HL-60 (cell line): ENCODE data around the gene CDS2.

Experiments
- DNase-seq, 2 experiments: peaks; one replicate each; pipeline ENCODE4 v3.0.0-alpha.2; 2010 to 2020; ENCODE audit warnings: low read depth in 1 of 2, low spot score in 1 of 2
- H3K27ac ChIP-seq: fragments of 250-450 bp; sonication (Bioruptor Pico); replicated peaks from 2 replicates; pipeline ENCODE4 v1.5.1; 2020; ENCODE audit warnings: mild to moderate bottlenecking, moderate library complexity
- H3K27me3 ChIP-seq: fragments of 250-450 bp; sonication (Bioruptor Pico); 2 replicates; pipeline ENCODE4 v1.5.1; 2021; ENCODE audit warnings: mild to moderate bottlenecking, moderate library complexity; ENCODE audit not compliant: insufficient read depth, poor library complexity, severe bottlenecking
- H3K4me3 ChIP-seq: replicated peaks from 2 replicates; pipeline ENCODE4 v1.5.1; 2011; ENCODE audit warnings: mild to moderate bottlenecking, control low read depth, low read length; ENCODE audit not compliant: insufficient read depth
- GABPA ChIP-seq: IDR thresholded peaks from 2 replicates; pipeline ENCODE4 v1.6.1; 2012; ENCODE audit warnings: low read depth
- POLR2AphosphoS5 ChIP-seq: IDR thresholded peaks from 2 replicates; pipeline ENCODE4 v1.6.1; 2012; ENCODE audit warnings: low read depth
- SPI1 ChIP-seq: IDR thresholded peaks from 2 replicates; pipeline ENCODE4 v1.6.1; 2012; ENCODE audit warnings: low read depth, mild to moderate bottlenecking, borderline replicate concordance
- TF ChIP-seq, protein P1 (sequence below): IDR thresholded peaks from one replicate; pipeline ENCODE4 v1.5.1; 2011; ENCODE audit warnings: low read length, control low read depth, inconsistent platforms; ENCODE audit not compliant: insufficient read depth
- TF ChIP-seq, protein P2 (sequence below): IDR thresholded peaks from 2 replicates; pipeline ENCODE4 v1.6.1; 2012; ENCODE audit warnings: low read depth; ENCODE audit not compliant: insufficient replicate concordance

The CDS2 gene

DNA sequence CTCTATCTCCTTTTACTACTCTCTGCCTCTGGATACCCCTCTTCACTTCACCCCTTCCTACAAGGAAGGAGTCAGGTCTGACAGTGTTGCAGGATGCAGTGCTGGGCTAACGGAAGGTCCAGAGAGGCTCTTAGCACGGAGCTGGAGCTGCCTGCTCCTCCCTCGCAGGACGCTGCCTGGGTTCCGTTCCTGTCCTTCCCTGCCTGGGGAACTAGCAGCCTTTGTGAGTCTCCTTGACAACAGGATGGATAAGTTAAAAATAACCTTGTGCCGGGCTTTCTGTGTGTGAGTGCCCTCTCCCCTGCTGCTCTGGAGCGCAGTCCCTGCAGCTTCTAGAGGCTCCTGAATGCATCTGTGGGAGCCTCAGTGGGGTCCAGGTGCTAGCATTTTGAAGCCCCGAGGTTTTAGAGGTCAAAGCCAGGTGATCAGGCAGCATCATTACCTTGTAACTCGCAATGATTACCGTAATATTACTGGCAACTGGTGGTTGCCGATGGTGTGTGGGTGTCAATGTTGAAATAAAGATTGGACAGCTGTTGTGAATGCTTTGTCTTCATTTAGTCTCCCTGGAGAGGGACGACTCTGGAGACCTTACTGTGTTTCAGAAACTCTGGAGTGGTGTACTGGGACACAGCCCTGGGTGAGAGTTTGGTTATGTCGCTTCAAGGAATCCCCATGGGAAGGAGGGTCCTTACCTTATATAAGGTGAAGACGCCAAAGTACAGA lies 44.4 kb downstream of the CDS2 start:
- Histone ChIP-seq H3K27ac (no peak overlapping the region), H3K4me3 (no peak overlapping the region), H3K27me3 (no peaks in the 10 kb centered on the region)
- TF ChIP-seq, protein P1, sequence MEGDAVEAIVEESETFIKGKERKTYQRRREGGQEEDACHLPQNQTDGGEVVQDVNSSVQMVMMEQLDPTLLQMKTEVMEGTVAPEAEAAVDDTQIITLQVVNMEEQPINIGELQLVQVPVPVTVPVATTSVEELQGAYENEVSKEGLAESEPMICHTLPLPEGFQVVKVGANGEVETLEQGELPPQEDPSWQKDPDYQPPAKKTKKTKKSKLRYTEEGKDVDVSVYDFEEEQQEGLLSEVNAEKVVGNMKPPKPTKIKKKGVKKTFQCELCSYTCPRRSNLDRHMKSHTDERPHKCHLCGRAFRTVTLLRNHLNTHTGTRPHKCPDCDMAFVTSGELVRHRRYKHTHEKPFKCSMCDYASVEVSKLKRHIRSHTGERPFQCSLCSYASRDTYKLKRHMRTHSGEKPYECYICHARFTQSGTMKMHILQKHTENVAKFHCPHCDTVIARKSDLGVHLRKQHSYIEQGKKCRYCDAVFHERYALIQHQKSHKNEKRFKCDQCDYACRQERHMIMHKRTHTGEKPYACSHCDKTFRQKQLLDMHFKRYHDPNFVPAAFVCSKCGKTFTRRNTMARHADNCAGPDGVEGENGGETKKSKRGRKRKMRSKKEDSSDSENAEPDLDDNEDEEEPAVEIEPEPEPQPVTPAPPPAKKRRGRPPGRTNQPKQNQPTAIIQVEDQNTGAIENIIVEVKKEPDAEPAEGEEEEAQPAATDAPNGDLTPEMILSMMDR, result no peak
- TF ChIP-seq SPI1 (no peak), GABPA (no peak), POLR2AphosphoS5 (no peak)
- TF ChIP-seq, protein P2, sequence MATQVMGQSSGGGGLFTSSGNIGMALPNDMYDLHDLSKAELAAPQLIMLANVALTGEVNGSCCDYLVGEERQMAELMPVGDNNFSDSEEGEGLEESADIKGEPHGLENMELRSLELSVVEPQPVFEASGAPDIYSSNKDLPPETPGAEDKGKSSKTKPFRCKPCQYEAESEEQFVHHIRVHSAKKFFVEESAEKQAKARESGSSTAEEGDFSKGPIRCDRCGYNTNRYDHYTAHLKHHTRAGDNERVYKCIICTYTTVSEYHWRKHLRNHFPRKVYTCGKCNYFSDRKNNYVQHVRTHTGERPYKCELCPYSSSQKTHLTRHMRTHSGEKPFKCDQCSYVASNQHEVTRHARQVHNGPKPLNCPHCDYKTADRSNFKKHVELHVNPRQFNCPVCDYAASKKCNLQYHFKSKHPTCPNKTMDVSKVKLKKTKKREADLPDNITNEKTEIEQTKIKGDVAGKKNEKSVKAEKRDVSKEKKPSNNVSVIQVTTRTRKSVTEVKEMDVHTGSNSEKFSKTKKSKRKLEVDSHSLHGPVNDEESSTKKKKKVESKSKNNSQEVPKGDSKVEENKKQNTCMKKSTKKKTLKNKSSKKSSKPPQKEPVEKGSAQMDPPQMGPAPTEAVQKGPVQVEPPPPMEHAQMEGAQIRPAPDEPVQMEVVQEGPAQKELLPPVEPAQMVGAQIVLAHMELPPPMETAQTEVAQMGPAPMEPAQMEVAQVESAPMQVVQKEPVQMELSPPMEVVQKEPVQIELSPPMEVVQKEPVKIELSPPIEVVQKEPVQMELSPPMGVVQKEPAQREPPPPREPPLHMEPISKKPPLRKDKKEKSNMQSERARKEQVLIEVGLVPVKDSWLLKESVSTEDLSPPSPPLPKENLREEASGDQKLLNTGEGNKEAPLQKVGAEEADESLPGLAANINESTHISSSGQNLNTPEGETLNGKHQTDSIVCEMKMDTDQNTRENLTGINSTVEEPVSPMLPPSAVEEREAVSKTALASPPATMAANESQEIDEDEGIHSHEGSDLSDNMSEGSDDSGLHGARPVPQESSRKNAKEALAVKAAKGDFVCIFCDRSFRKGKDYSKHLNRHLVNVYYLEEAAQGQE, result no peak
- DNase-seq, result no peak

GRCh38 chr20:5171790-5172164 lies 45.0 kb downstream of the CDS2 start:
- Histone ChIP-seq H3K4me3 (no peak overlapping the region), H3K27me3 (no peaks in the 10 kb centered on the region), H3K27ac (no peak overlapping the region)
- TF ChIP-seq, protein P2, result no peak
- TF ChIP-seq GABPA (no peak), POLR2AphosphoS5 (no peak), SPI1 (no peak)
- TF ChIP-seq, protein P1, result no peak
- no peak for DNase-seq

- Histone ChIP-seq H3K27ac (no peak overlapping the region), H3K4me3 (no peak overlapping the region), H3K27me3 (no peaks in the 10 kb centered on the region)
- no peak for DNase-seq
- TF ChIP-seq, protein P2, result no peak
- no peak for TF ChIP-seq GABPA
- no peak for TF ChIP-seq POLR2AphosphoS5
- TF ChIP-seq SPI1, result no peak
- TF ChIP-seq, protein P1, result no peak
Measured at GRCh38 chr20:5172167-5172601, 45.4 kb downstream of the CDS2 start.
